K562 (cell line): Measurements from ENCODE around the gene ADAM15. TPM values are rescaled to one million over a fixed set of nuclear protein-coding genes. Genes with fewer than 3 reads are reported as not detected.

ENCODE experiments used
- ATAC-seq: fragments of 200-7000 bp; cut with Tn5 transposase; 3 replicates; pipeline ENCODE4 v1.9.1; 2020; ENCODE audit warnings: moderate library complexity
- BruUV-seq: library from RNA; stranded (reverse); fragments of 400-500 nt; replicated peaks from 2 replicates; lab custom pipeline; 2021; lab: Mats Ljungman, UMichigan
- CTCF ChIA-PET: fragments of 300-600 bp; formaldehyde crosslinking; extraction: SDS; loops from one replicate; lab custom pipeline; 2021; ENCODE audit warnings: low intra/inter-chr PET ratio; lab: Yijun Ruan, JAX
- POLR2A ChIA-PET: fragments of 300-600, 350-650 bp; sonication (Branson Sonifier 250); formaldehyde crosslinking; extraction: SDS; loops from one replicate; lab custom pipeline; 2021; ENCODE audit warnings: antibody characterized with exemption, inconsistent platforms; lab: Yijun Ruan, JAX
- DNase-seq, 4 experiments: peaks; one replicate each; pipeline versions ENCODE4 v3.0.0 to v3.0.0-alpha.2; 2011 to 2018; ENCODE audit warnings: low spot score in 3 of 4, mixed read lengths in 3 of 4; ENCODE audit errors: extremely low read depth in 1 of 4
- FAIRE-seq: peaks from 2 replicates; lab custom pipeline; 2011; peaks lifted over from hg19 to GRCh38; lab: Jason Lieb, UNC
- H2AFZ ChIP-seq: 2 replicates; pipeline ENCODE4 v1.6.0; 2011; ENCODE audit warnings: low read depth, low read length, control low read depth, inconsistent platforms
- H3K27ac ChIP-seq: fragments of 200-600 bp; 3 replicates; pipeline ENCODE4 v1.8.0; 2011; ENCODE audit warnings: low read depth, mild to moderate bottlenecking, control low read depth, inconsistent platforms, low read length, moderate library complexity, mixed read lengths; ENCODE audit errors: extremely low read depth
- H3K27me3 ChIP-seq, 2 experiments: fragments of 300-600 bp in 1 of 2; 2 replicates in 1 of 2; 3 replicates in 1 of 2; pipeline versions ENCODE4 v1.6.0 to v1.8.0; 2011; ENCODE audit warnings: inconsistent platforms in 2 of 2, low read length in 2 of 2, mild to moderate bottlenecking in 1 of 2, mixed read lengths in 1 of 2, moderate library complexity in 1 of 2; ENCODE audit not compliant: control insufficient read depth in 2 of 2, insufficient read depth in 2 of 2
- H3K36me3 ChIP-seq: fragments of 300-600 bp; 3 replicates; pipeline ENCODE4 v1.8.0; 2011; ENCODE audit warnings: mild to moderate bottlenecking, low read length, inconsistent platforms; ENCODE audit not compliant: control insufficient read depth, insufficient read depth
- H3K4me1 ChIP-seq, 2 experiments: fragments of 200-600 bp in 1 of 2; replicated peaks in 1 of 2; 2 replicates in 1 of 2; 3 replicates in 1 of 2; pipeline versions ENCODE4 v1.5.1 to v1.8.0; 2011; ENCODE audit warnings: inconsistent platforms in 2 of 2, low read length in 2 of 2, mild to moderate bottlenecking in 1 of 2, mixed read lengths in 1 of 2, moderate library complexity in 1 of 2; ENCODE audit not compliant: control insufficient read depth in 2 of 2, insufficient read depth in 2 of 2
- H3K4me2 ChIP-seq: 2 replicates; pipeline ENCODE4 v1.6.1; 2011; ENCODE audit warnings: low read length, control low read depth, inconsistent platforms, mixed read lengths; ENCODE audit not compliant: insufficient read depth
- H3K4me3 ChIP-seq: fragments of 200-600 bp; sonication (generic), shearing (Covaris generic); 2 replicates; pipeline ENCODE4 v1.5.1; 2016; ENCODE audit warnings: control low read depth, inconsistent platforms
- H3K79me2 ChIP-seq: fragments of 200-600 bp; 3 replicates; pipeline ENCODE4 v1.8.0; 2011; ENCODE audit warnings: low read length, inconsistent platforms; ENCODE audit not compliant: control insufficient read depth, insufficient read depth
- H3K9ac ChIP-seq, 2 experiments: 2 replicates each; pipeline versions ENCODE4 v1.6.0 to v1.6.1; 2011; ENCODE audit warnings: low read depth in 2 of 2, low read length in 2 of 2, control low read depth in 1 of 2, inconsistent platforms in 1 of 2, mild to moderate bottlenecking in 1 of 2, mixed read lengths in 1 of 2; ENCODE audit not compliant: insufficient read depth in 1 of 2
- H3K9me1 ChIP-seq: one replicate; pipeline ENCODE4 v1.6.0; 2011; ENCODE audit warnings: inconsistent platforms, mild to moderate bottlenecking, low read length, moderate library complexity; ENCODE audit not compliant: control insufficient read depth, insufficient read depth
- H3K9me3 ChIP-seq: replicated peaks from 2 replicates; pipeline ENCODE4 v1.5.1; 2011; ENCODE audit warnings: low read depth, low read length, inconsistent platforms; ENCODE audit not compliant: control insufficient read depth, insufficient read depth
- H4K20me1 ChIP-seq: replicated peaks from 2 replicates; pipeline ENCODE4 v1.6.1; 2011; ENCODE audit warnings: low read length, inconsistent platforms, mixed read lengths; ENCODE audit not compliant: control insufficient read depth, insufficient read depth
- KDM2B ChIP-seq: fragments of 250-450 bp; sonication (Bioruptor Pico); IDR thresholded peaks from 2 replicates; pipeline ENCODE4 v1.8.0; 2021; ENCODE audit warnings: mild to moderate bottlenecking, moderate library complexity
- MED1 ChIP-seq: sonication (generic); formaldehyde crosslinking; IDR thresholded peaks from 2 replicates; pipeline ENCODE4 v1.8.1; 2023; ENCODE audit warnings: missing genetic modification reagents, borderline replicate concordance
- MTF1 ChIP-seq: fragments of 250-450 bp; sonication (Bioruptor Pico); IDR thresholded peaks from 2 replicates; pipeline ENCODE4 v1.9.0; 2021; ENCODE audit warnings: moderate library complexity, mild to moderate bottlenecking, inconsistent platforms, borderline replicate concordance
- NFIC ChIP-seq: fragments of 450-650 bp; IDR thresholded peaks from 2 replicates; pipeline ENCODE4 v1.6.1; 2017; ENCODE audit warnings: mild to moderate bottlenecking, inconsistent platforms
- NFRKB ChIP-seq: fragments of 450-650 bp; IDR thresholded peaks from 2 replicates; pipeline ENCODE4 v1.6.1; 2016; ENCODE audit warnings: low read depth
- NRF1 ChIP-seq, 2 experiments: fragments of 450-650 bp; IDR thresholded peaks in 1 of 2; conservative IDR thresholded peaks in 1 of 2; 2 replicates each; pipeline ENCODE4 v1.6.1; 2014; ENCODE audit warnings: mild to moderate bottlenecking in 2 of 2
- PCBP1 ChIP-seq: fragments of 200-400 bp; formaldehyde crosslinking; IDR thresholded peaks from 2 replicates; pipeline ENCODE4 v1.6.1; 2018; ENCODE audit warnings: mild to moderate bottlenecking, low read depth, low read length; ENCODE audit not compliant: poor library complexity, severe bottlenecking
- POLR2B ChIP-seq: fragments of 450-650 bp; IDR thresholded peaks from 2 replicates; pipeline ENCODE4 v1.6.1; 2018; ENCODE audit warnings: low read depth; ENCODE audit not compliant: partially characterized antibody
- TAF15 ChIP-seq: fragments of 200-400 bp; formaldehyde crosslinking; IDR thresholded peaks from 2 replicates; pipeline ENCODE4 v1.6.1; 2017; ENCODE audit warnings: mild to moderate bottlenecking, low read depth, low read length, moderate library complexity
- TEAD2 ChIP-seq: fragments of 450-650 bp; IDR thresholded peaks from 2 replicates; pipeline ENCODE4 v1.6.1; 2016; ENCODE audit warnings: missing genetic modification characterization, control low read depth, missing compliant biosample characterization
- TSC22D4 ChIP-seq: fragments of 450-650 bp; IDR thresholded peaks from 2 replicates; pipeline ENCODE4 v1.6.1; 2016; ENCODE audit warnings: missing genetic modification characterization, missing biosample characterization, control low read depth
- ZNF217 ChIP-seq: sonication (generic); formaldehyde crosslinking; IDR thresholded peaks from 2 replicates; pipeline ENCODE4 v1.8.0; 2022; ENCODE audit warnings: mild to moderate bottlenecking, missing genetic modification reagents
- ZNF316 ChIP-seq: fragments of 450-650 bp; IDR thresholded peaks from 2 replicates; pipeline ENCODE4 v1.6.1; 2016
- ZNF75A ChIP-seq: fragments of 450-650 bp; formaldehyde crosslinking; IDR thresholded peaks from 2 replicates; pipeline ENCODE4 v1.4.0; 2020; ENCODE audit warnings: mild to moderate bottlenecking
- WGBS: fragments of 100-300 bp; shearing (Covaris generic); methylation state at CpG from one replicate; pipeline ENCODE4 v1.1.6; 2016; ENCODE audit warnings: low coverage, mixed read lengths; ENCODE audit not compliant: insufficient coverage; ENCODE audit errors: missing lambda C conversion rate; 5-methylcytosine and 5-hydroxymethylcytosine counted together
- in situ Hi-C: fragments of 300-500 bp; cut with MboI; formaldehyde crosslinking; loops from 4 replicates; pipeline ENCODE4 v1.15.0; 2018; ENCODE audit warnings: inconsistent platforms, mixed read lengths
- intact Hi-C: fragments of 100-400 bp; cut with micrococcal nuclease; formaldehyde crosslinking; loops from 2 replicates; pipeline ENCODE4 v1.14.2; 2022
- polyA plus RNA-seq, 8 experiments: library from polyadenylated mRNA; depleted of rRNA in 4 of 8; stranded (reverse) in 5 of 8; unstranded in 3 of 8; fragments of >200 nt; fragmentation: Nextera tagmentation in 2 of 8; fragmentation: Illumina TruSeq in 1 of 8; extraction: Ambion mirVana in 2 of 8; extraction: Trizol in 1 of 8; gene quantifications; 2 replicates each; pipeline versions ENCODE4 v1.2.1 to v1.2.3, GENCODE V29; 2011 to 2014; ENCODE audit warnings: inconsistent platforms in 1 of 8, missing spikeins in 1 of 8
- total RNA-seq, 7 experiments: library from RNA; depleted of rRNA in 6 of 7; stranded (reverse); fragments of >200 nt in 6 of 7; fragmentation: Illumina TruSeq in 2 of 7; extraction: Trizol in 2 of 7; gene quantifications; 2 replicates each; pipeline versions ENCODE4 v1.2.1 to v1.2.3, GENCODE V29; 2011 to 2021; ENCODE audit warnings: low replicate concordance in 1 of 7
- TF ChIP-seq, protein P1 (sequence below): fragments of 450-650 bp; IDR thresholded peaks from 2 replicates; pipeline ENCODE4 v1.6.1; 2016
- TF ChIP-seq, protein P2 (sequence below): sonication (generic); formaldehyde crosslinking; IDR thresholded peaks from 2 replicates; pipeline ENCODE4 v1.8.0; 2022; ENCODE audit warnings: mild to moderate bottlenecking, missing genetic modification reagents
- TF ChIP-seq, protein P3 (sequence below): fragments of 450-650 bp; IDR thresholded peaks from 2 replicates; pipeline ENCODE4 v1.6.1; 2016; ENCODE audit warnings: borderline replicate concordance

The ADAM15 gene
- total and polyA plus RNA-seq, 9 of the 15 experiments (the other 6 are each of a cell fraction or from before 2014, with no cell fraction given), result 0.69 to 72.3 (median 32.8) TPM

DNA sequence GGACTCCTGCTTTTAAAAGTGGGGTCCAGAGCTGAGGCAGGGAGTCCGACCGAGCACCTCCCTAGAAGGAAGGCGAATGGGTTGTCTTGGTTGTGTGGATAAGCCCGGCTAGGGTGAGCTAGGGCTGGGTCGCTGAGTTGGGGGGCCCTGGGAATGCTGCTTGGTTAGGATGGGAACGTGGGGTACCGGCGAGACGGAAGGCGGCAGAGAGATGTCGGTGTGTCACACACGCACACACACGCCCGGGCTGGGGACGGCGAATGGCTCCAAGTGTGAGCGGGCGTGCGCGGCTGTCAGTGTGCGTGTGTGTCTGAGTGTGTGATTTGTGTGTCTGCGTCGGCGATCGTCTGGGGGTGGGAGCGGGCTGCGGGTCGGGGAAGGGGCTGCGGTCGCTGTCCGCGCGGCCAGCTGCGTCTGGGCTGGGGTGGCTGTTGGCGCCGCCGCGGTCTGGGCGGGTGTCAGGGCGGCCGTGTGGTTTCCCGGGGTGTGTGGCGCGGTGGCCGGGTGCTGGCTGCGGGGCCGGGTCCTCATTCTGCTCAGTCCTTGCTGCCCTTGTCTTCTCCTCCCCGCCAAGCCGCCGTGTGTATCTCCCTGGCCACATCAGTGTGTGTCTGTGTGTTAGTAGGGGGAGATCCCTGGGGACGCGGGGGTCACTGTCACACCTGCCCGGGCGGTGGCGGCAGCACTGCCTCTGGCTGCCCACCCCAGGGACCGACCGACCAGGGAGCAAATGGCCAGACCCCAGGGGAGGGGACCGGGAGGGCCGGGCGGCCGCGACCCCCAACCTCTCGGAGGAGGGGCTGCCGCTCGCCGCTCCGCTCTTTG is 28.6 kb downstream of the ADAM15 start:
- intact Hi-C loops, result loop anchor here (5.0 kb wide), 3 partner anchors 32 to 117 kb away; partner anchors contain the start of genes PYGO2 and ZBTB7B
- no peak for FAIRE-seq
- TF ChIP-seq TSC22D4 (tag) (no peak), PCBP1 (peak; percentile 12), MTF1 (CRISPR knock-in tag) (no peak), MED1 (CRISPR knock-in tag) (no peak), ZNF316 (no peak), KDM2B (CRISPR knock-in tag) (0 out of 2 replicates have a peak, but pooled peaks have one; percentile 45), NRF1 (conservative IDR thresholded peaks at IDR 0.05 in 1 of 2, IDR thresholded peaks at IDR 0.05 in 1 of 2) (peak; percentile 31 to 51; a peak in 2 of 4 replicates), NFRKB (no peak), NFIC (0 out of 2 replicates have a peak, but pooled peaks have one; percentile 5), TAF15 (no peak), POLR2B (no peak), TEAD2 (tag) (no peak), ZNF217 (CRISPR knock-in tag) (no peak), ZNF75A (CRISPR knock-in tag) (no peak)
- TF ChIP-seq, protein P1, sequence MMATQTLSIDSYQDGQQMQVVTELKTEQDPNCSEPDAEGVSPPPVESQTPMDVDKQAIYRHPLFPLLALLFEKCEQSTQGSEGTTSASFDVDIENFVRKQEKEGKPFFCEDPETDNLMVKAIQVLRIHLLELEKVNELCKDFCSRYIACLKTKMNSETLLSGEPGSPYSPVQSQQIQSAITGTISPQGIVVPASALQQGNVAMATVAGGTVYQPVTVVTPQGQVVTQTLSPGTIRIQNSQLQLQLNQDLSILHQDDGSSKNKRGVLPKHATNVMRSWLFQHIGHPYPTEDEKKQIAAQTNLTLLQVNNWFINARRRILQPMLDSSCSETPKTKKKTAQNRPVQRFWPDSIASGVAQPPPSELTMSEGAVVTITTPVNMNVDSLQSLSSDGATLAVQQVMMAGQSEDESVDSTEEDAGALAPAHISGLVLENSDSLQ, result 0 out of 2 replicates have a peak, but pooled peaks have one; percentile 10
- TF ChIP-seq, protein P2, sequence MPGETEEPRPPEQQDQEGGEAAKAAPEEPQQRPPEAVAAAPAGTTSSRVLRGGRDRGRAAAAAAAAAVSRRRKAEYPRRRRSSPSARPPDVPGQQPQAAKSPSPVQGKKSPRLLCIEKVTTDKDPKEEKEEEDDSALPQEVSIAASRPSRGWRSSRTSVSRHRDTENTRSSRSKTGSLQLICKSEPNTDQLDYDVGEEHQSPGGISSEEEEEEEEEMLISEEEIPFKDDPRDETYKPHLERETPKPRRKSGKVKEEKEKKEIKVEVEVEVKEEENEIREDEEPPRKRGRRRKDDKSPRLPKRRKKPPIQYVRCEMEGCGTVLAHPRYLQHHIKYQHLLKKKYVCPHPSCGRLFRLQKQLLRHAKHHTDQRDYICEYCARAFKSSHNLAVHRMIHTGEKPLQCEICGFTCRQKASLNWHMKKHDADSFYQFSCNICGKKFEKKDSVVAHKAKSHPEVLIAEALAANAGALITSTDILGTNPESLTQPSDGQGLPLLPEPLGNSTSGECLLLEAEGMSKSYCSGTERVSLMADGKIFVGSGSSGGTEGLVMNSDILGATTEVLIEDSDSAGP (CRISPR knock-in tag), result no peak
- TF ChIP-seq, protein P3, sequence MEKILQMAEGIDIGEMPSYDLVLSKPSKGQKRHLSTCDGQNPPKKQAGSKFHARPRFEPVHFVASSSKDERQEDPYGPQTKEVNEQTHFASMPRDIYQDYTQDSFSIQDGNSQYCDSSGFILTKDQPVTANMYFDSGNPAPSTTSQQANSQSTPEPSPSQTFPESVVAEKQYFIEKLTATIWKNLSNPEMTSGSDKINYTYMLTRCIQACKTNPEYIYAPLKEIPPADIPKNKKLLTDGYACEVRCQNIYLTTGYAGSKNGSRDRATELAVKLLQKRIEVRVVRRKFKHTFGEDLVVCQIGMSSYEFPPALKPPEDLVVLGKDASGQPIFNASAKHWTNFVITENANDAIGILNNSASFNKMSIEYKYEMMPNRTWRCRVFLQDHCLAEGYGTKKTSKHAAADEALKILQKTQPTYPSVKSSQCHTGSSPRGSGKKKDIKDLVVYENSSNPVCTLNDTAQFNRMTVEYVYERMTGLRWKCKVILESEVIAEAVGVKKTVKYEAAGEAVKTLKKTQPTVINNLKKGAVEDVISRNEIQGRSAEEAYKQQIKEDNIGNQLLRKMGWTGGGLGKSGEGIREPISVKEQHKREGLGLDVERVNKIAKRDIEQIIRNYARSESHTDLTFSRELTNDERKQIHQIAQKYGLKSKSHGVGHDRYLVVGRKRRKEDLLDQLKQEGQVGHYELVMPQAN, result peak; percentile 42; the same call in 1 of the 2 replicates

More for the DNA sequence above, 28.6 kb downstream of the ADAM15 start:
- ChIA-PET CTCF (interaction anchor here (0.9 to 9.0 kb wide), 2 partner anchors 17 to 76 kb away, joined by 3 to 153 read pairs; partner anchors contain the start of gene EFNA4), POLR2A (interaction anchor here (0.8 kb wide), 1 partner anchor 67 kb away, joined by 3 read pairs; no protein-coding TSS in a partner anchor)
- BruUV-seq, result TSS peak; percentile 71
- Histone ChIP-seq H3K4me3 (peak overlapping the region; percentile 51), H3K9ac (peak overlapping the region; percentile 39 to 88), H3K4me1 (peaks cover 43 to 72% of the 10 kb centered on the region in 2 experiments), H3K9me3 (no peaks in the 10 kb centered on the region), H3K27me3 (peaks cover 3 to 8% of the 10 kb centered on the region in 2 experiments; a peak in 2 of 5 replicates), H3K9me1 (peaks cover 6% of the 10 kb centered on the region), H3K27ac (no peak overlapping the region), H4K20me1 (peaks cover 26% of the 10 kb centered on the region), H2AFZ (peak overlapping the region; percentile 47), H3K4me2 (peak overlapping the region; percentile 66), H3K36me3 (no peaks in the 10 kb centered on the region), H3K79me2 (peaks cover 3% of the 10 kb centered on the region; the same call in 2 of the 3 replicates)
- in situ Hi-C loops, result no loop called here
- DNase-seq, result peak in 3 of 4 experiments; percentile 39 to 64 (median 47)
- WGBS, result 10% methylated on average over 31 of the region's 67 CpGs
- ATAC-seq, result peak; percentile 37
